ENCODE measurements around the gene MAPK11. TPM values are rescaled to one million over a fixed set of nuclear protein-coding genes. Genes with fewer than 3 reads are reported as not detected.

MAPK11 gene
- total RNA-seq, 1 donor from 2014 or later: 3.1 TPM

GRCh38 chr22:50229370-50229769 lies 40.8 kb downstream of the MAPK11 start:
- Histone ChIP-seq H3K4me3 (ENCODE audit: low read length in 3 of 3) (no peak overlapping the region), H3K27ac (ENCODE audit: low read depth, low read length) (no peak overlapping the region), H3K36me3 (ENCODE audit: control insufficient read depth in 3 of 3, insufficient read depth in 3 of 3, low read length in 3 of 3) (peaks cover 38 to 55% (median 43%) of the 10 kb centered on the region in 3 donors), H3K9ac (ENCODE audit: low read depth in 1 of 3, low read length in 3 of 3) (no peak overlapping the region), H3K4me1 (ENCODE audit: control insufficient read depth in 3 of 3, insufficient read depth in 3 of 3, low read length in 3 of 3) (no peaks in the 10 kb centered on the region), H3K27me3 (ENCODE audit: control insufficient read depth in 3 of 3, insufficient read depth in 3 of 3, low read length in 3 of 3) (no peaks in the 10 kb centered on the region), H3K9me3 (ENCODE audit: control insufficient read depth in 3 of 3, low read length in 3 of 3) (no peaks in the 10 kb centered on the region)

- H3K4me3 ChIP-seq (ENCODE audit: low read length in 3 of 3): no peak overlapping the region
- no peaks in the 10 kb centered on the region for H3K4me1 ChIP-seq (ENCODE audit: control insufficient read depth in 3 of 3, insufficient read depth in 3 of 3, low read length in 3 of 3)
- H3K36me3 ChIP-seq (ENCODE audit: control insufficient read depth in 3 of 3, insufficient read depth in 3 of 3, low read length in 3 of 3): peaks cover 46 to 57% (median 50%) of the 10 kb centered on the region in 3 donors
- H3K9ac ChIP-seq (ENCODE audit: low read depth in 1 of 3, low read length in 3 of 3): no peak overlapping the region
- H3K27me3 ChIP-seq (ENCODE audit: control insufficient read depth in 3 of 3, insufficient read depth in 3 of 3, low read length in 3 of 3): no peaks in the 10 kb centered on the region
- H3K9me3 ChIP-seq (ENCODE audit: control insufficient read depth in 3 of 3, low read length in 3 of 3): no peaks in the 10 kb centered on the region
- H3K27ac ChIP-seq (ENCODE audit: low read depth, low read length): no peak overlapping the region
These were observed 41.8 kb downstream of the MAPK11 start for GRCh38 chr22:50228366-50228765.

- Histone ChIP-seq H3K4me3 (ENCODE audit: low read length in 3 of 3) (no peak overlapping the region), H3K27ac (ENCODE audit: low read depth, low read length) (no peak overlapping the region), H3K36me3 (ENCODE audit: control insufficient read depth in 3 of 3, insufficient read depth in 3 of 3, low read length in 3 of 3) (peaks cover 50 to 60% (median 51%) of the 10 kb centered on the region in 3 donors), H3K4me1 (ENCODE audit: control insufficient read depth in 3 of 3, insufficient read depth in 3 of 3, low read length in 3 of 3) (no peaks in the 10 kb centered on the region), H3K9me3 (ENCODE audit: control insufficient read depth in 3 of 3, low read length in 3 of 3) (no peaks in the 10 kb centered on the region), H3K9ac (ENCODE audit: low read depth in 1 of 3, low read length in 3 of 3) (no peak overlapping the region), H3K27me3 (ENCODE audit: control insufficient read depth in 3 of 3, insufficient read depth in 3 of 3, low read length in 3 of 3) (no peaks in the 10 kb centered on the region)
These were observed 42.5 kb downstream of the MAPK11 start for GRCh38 chr22:50227579-50228215.

GRCh38 chr22:50226875-50227165 lies 43.4 kb downstream of the MAPK11 start:
- H3K27ac ChIP-seq (ENCODE audit: low read depth, low read length): no peak overlapping the region
- no peak overlapping the region for H3K9ac ChIP-seq (ENCODE audit: low read depth in 1 of 3, low read length in 3 of 3)
- peaks cover 59 to 62% (median 59%) of the 10 kb centered on the region in 3 donors for H3K36me3 ChIP-seq (ENCODE audit: control insufficient read depth in 3 of 3, insufficient read depth in 3 of 3, low read length in 3 of 3)
- H3K4me3 ChIP-seq (ENCODE audit: low read length in 3 of 3): no peak overlapping the region
- no peaks in the 10 kb centered on the region for H3K27me3 ChIP-seq (ENCODE audit: control insufficient read depth in 3 of 3, insufficient read depth in 3 of 3, low read length in 3 of 3)
- no peaks in the 10 kb centered on the region for H3K9me3 ChIP-seq (ENCODE audit: control insufficient read depth in 3 of 3, low read length in 3 of 3)
- H3K4me1 ChIP-seq (ENCODE audit: control insufficient read depth in 3 of 3, insufficient read depth in 3 of 3, low read length in 3 of 3): no peaks in the 10 kb centered on the region

- H3K27ac ChIP-seq (ENCODE audit: low read depth, low read length): no peak overlapping the region
- peaks cover 64 to 68% (median 64%) of the 10 kb centered on the region in 3 donors for H3K36me3 ChIP-seq (ENCODE audit: control insufficient read depth in 3 of 3, insufficient read depth in 3 of 3, low read length in 3 of 3)
- H3K4me3 ChIP-seq (ENCODE audit: low read length in 3 of 3): no peak overlapping the region
- H3K4me1 ChIP-seq (ENCODE audit: control insufficient read depth in 3 of 3, insufficient read depth in 3 of 3, low read length in 3 of 3): no peaks in the 10 kb centered on the region
- no peak overlapping the region for H3K9ac ChIP-seq (ENCODE audit: low read depth in 1 of 3, low read length in 3 of 3)
- H3K27me3 ChIP-seq (ENCODE audit: control insufficient read depth in 3 of 3, insufficient read depth in 3 of 3, low read length in 3 of 3): no peaks in the 10 kb centered on the region
- no peaks in the 10 kb centered on the region for H3K9me3 ChIP-seq (ENCODE audit: control insufficient read depth in 3 of 3, low read length in 3 of 3)
These were observed 43.9 kb downstream of the MAPK11 start for GRCh38 chr22:50226063-50226874.

- Histone ChIP-seq H3K4me1 (ENCODE audit: control insufficient read depth in 3 of 3, insufficient read depth in 3 of 3, low read length in 3 of 3) (no peaks in the 10 kb centered on the region), H3K9me3 (ENCODE audit: control insufficient read depth in 3 of 3, low read length in 3 of 3) (no peaks in the 10 kb centered on the region), H3K27ac (ENCODE audit: low read depth, low read length) (no peak overlapping the region), H3K9ac (ENCODE audit: low read depth in 1 of 3, low read length in 3 of 3) (no peak overlapping the region), H3K4me3 (ENCODE audit: low read length in 3 of 3) (no peak overlapping the region), H3K27me3 (ENCODE audit: control insufficient read depth in 3 of 3, insufficient read depth in 3 of 3, low read length in 3 of 3) (no peaks in the 10 kb centered on the region), H3K36me3 (ENCODE audit: control insufficient read depth in 3 of 3, insufficient read depth in 3 of 3, low read length in 3 of 3) (peaks cover 73 to 76% (median 73%) of the 10 kb centered on the region in 3 donors)
These were observed 44.8 kb downstream of the MAPK11 start for GRCh38 chr22:50225200-50225969.

GRCh38 chr22:50224071-50224470 lies 46.1 kb downstream of the MAPK11 start:
- peaks cover 67 to 79% (median 77%) of the 10 kb centered on the region in 3 donors for H3K36me3 ChIP-seq (ENCODE audit: control insufficient read depth in 3 of 3, insufficient read depth in 3 of 3, low read length in 3 of 3)

GRCh38 chr22:50222508-50222907 lies 47.7 kb downstream of the MAPK11 start:
- H3K9me3 ChIP-seq (ENCODE audit: control insufficient read depth in 3 of 3, low read length in 3 of 3): no peaks in the 10 kb centered on the region
- H3K36me3 ChIP-seq (ENCODE audit: control insufficient read depth in 3 of 3, insufficient read depth in 3 of 3, low read length in 3 of 3): peaks cover 70 to 85% (median 82%) of the 10 kb centered on the region in 3 donors
- H3K27me3 ChIP-seq (ENCODE audit: control insufficient read depth in 3 of 3, insufficient read depth in 3 of 3, low read length in 3 of 3): no peaks in the 10 kb centered on the region
- H3K9ac ChIP-seq (ENCODE audit: low read depth in 1 of 3, low read length in 3 of 3): no peak overlapping the region
- H3K27ac ChIP-seq (ENCODE audit: low read depth, low read length): no peak overlapping the region
- H3K4me1 ChIP-seq (ENCODE audit: control insufficient read depth in 3 of 3, insufficient read depth in 3 of 3, low read length in 3 of 3): peaks cover 0 to 10% (median 4%) of the 10 kb centered on the region in 3 donors
- no peak overlapping the region for H3K4me3 ChIP-seq (ENCODE audit: low read length in 3 of 3)

More at GRCh38 chr22:50224071-50224470, 46.1 kb downstream of the MAPK11 start:
- H3K9ac ChIP-seq (ENCODE audit: low read depth in 1 of 3, low read length in 3 of 3): no peak overlapping the region
- H3K4me1 ChIP-seq (ENCODE audit: control insufficient read depth in 3 of 3, insufficient read depth in 3 of 3, low read length in 3 of 3): peaks cover 0 to 5% (median 4%) of the 10 kb centered on the region in 3 donors
- no peaks in the 10 kb centered on the region for H3K27me3 ChIP-seq (ENCODE audit: control insufficient read depth in 3 of 3, insufficient read depth in 3 of 3, low read length in 3 of 3)
- H3K4me3 ChIP-seq (ENCODE audit: low read length in 3 of 3): no peak overlapping the region
- H3K27ac ChIP-seq (ENCODE audit: low read depth, low read length): no peak overlapping the region
- H3K9me3 ChIP-seq (ENCODE audit: control insufficient read depth in 3 of 3, low read length in 3 of 3): no peaks in the 10 kb centered on the region

- H3K4me1 ChIP-seq (ENCODE audit: control insufficient read depth in 3 of 3, insufficient read depth in 3 of 3, low read length in 3 of 3): peaks cover 0 to 10% (median 4%) of the 10 kb centered on the region in 3 donors
- no peak overlapping the region for H3K4me3 ChIP-seq (ENCODE audit: low read length in 3 of 3)
- no peaks in the 10 kb centered on the region for H3K9me3 ChIP-seq (ENCODE audit: control insufficient read depth in 3 of 3, low read length in 3 of 3)
- H3K27ac ChIP-seq (ENCODE audit: low read depth, low read length): no peak overlapping the region
- H3K9ac ChIP-seq (ENCODE audit: low read depth in 1 of 3, low read length in 3 of 3): no peak overlapping the region
- no peaks in the 10 kb centered on the region for H3K27me3 ChIP-seq (ENCODE audit: control insufficient read depth in 3 of 3, insufficient read depth in 3 of 3, low read length in 3 of 3)
- peaks cover 74 to 88% (median 83%) of the 10 kb centered on the region in 3 donors for H3K36me3 ChIP-seq (ENCODE audit: control insufficient read depth in 3 of 3, insufficient read depth in 3 of 3, low read length in 3 of 3)
These were observed 48.5 kb downstream of the MAPK11 start for GRCh38 chr22:50221410-50222300.
